AG09309 (cell line): ENCODE data around the gene GH2.

ENCODE experiments used
- DNase-seq: peaks from one replicate; pipeline ENCODE4 v3.0.0-alpha.2; 2010; ENCODE audit warnings: low read depth
- H3K4me3 ChIP-seq: 2 replicates; pipeline ENCODE4 v1.5.1; 2011; ENCODE audit warnings: mild to moderate bottlenecking, low read depth, low read length, moderate library complexity; ENCODE audit not compliant: control insufficient read depth
- CTCF ChIP-seq: IDR thresholded peaks from 2 replicates; pipeline ENCODE4 v1.5.1; 2011; ENCODE audit warnings: mild to moderate bottlenecking, low read depth, low read length, inconsistent platforms; ENCODE audit not compliant: insufficient read depth, control insufficient read depth; ENCODE audit errors: missing control alignments

Gene GH2

GRCh38 chr17:63881935-63882601 lies at the start of gene GH2:
Gene GH2 (minus strand): TSS chr17:63881944. CDS start chr17:63881801, 143 bp downstream.
- H3K4me3 ChIP-seq = no peak within 1 kb of the TSS
- no peak for DNase-seq
- TF ChIP-seq CTCF = peak; percentile 67

- no peak overlapping the region for H3K4me3 ChIP-seq
- DNase-seq = no peak
- no peak for TF ChIP-seq CTCF
These were observed 49.3 kb upstream of the GH2 start for GRCh38 chr17:63930951-63931575.

GRCh38 chr17:63929860-63930766 lies 48.4 kb upstream of the GH2 start:
- DNase-seq = no peak
- no peak for TF ChIP-seq CTCF
- no peak overlapping the region for H3K4me3 ChIP-seq

GRCh38 chr17:63928966-63929695 lies 47.4 kb upstream of the GH2 start:
- DNase-seq = no peak
- TF ChIP-seq CTCF = no peak

GRCh38 chr17:63928172-63928666 lies 46.5 kb upstream of the GH2 start:
- no peak for DNase-seq
- H3K4me3 ChIP-seq = no peak overlapping the region
- no peak for TF ChIP-seq CTCF

More at GRCh38 chr17:63928966-63929695, 47.4 kb upstream of the GH2 start:
- H3K4me3 ChIP-seq = no peak overlapping the region
